ENCODE data around the gene CCDC28B.

DNA sequence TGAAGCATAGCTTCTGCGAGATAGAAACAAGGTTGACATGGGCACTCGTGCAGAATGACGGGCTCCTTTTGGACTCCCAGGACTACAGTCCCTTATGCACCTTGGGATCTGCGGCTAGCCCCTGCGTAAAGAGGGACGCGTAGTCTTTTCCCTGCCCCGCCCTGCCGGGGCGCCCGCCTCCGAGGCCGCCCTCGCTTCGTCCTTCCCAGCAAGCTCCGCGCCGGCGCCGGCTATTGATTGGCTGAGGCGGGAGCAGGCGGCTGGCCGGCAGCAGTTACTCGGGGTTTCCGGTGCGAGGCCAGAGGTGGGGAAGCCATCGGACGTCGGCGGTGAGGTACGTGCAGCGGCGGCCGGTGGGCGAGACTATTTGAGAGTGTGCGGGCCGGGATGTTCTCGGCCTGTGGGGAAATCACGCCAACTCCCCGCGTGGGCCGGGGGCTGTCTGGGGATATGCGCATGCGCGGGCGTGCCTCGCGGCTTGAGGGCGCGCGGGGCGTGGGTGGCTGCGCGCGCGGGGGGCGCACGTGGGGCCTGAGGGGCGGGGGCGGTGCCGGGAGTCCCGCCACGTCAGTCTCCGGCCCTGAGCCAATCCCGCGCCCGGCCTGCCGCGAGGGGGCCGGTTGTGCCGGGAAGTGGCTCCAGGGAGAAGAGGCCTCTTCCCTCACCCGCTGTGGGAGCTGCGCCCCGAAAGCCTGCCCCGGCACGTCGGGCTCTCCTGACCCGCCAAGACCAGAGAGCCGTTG lies 20.8 kb upstream of the CCDC28B start, which contains the start of gene TXLNA:
- TF ChIP-seq, protein P1, sequence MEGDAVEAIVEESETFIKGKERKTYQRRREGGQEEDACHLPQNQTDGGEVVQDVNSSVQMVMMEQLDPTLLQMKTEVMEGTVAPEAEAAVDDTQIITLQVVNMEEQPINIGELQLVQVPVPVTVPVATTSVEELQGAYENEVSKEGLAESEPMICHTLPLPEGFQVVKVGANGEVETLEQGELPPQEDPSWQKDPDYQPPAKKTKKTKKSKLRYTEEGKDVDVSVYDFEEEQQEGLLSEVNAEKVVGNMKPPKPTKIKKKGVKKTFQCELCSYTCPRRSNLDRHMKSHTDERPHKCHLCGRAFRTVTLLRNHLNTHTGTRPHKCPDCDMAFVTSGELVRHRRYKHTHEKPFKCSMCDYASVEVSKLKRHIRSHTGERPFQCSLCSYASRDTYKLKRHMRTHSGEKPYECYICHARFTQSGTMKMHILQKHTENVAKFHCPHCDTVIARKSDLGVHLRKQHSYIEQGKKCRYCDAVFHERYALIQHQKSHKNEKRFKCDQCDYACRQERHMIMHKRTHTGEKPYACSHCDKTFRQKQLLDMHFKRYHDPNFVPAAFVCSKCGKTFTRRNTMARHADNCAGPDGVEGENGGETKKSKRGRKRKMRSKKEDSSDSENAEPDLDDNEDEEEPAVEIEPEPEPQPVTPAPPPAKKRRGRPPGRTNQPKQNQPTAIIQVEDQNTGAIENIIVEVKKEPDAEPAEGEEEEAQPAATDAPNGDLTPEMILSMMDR (conservative IDR thresholded peaks at IDR 0.05; ENCODE audit: low read depth, low read length), result no peak
- TF ChIP-seq EZH2 (IDR thresholded peaks at IDR 0.05; ENCODE audit: borderline replicate concordance, low read depth, low read length, poor library complexity, severe bottlenecking), result no peak
